KOPT-K1 (cell line): Measurements from ENCODE around the gene SMIM7.
"Not testable (repeated sequence)": the region's sequence is repeated elsewhere in the genome, so short reads cannot be mapped to it uniquely, and the experiment has no call there.

ENCODE experiments used
- H3K27ac ChIP-seq: fragments of 200-600 bp; sonication (generic); 2 replicates; pipeline ENCODE4 v1.5.1; 2016; ENCODE audit warnings: antibody characterized with exemption, mild to moderate bottlenecking, low read depth, low read length; ENCODE audit not compliant: poor library complexity, severe bottlenecking
- H3K36me3 ChIP-seq: fragments of 200-600 bp; sonication (generic); 2 replicates; pipeline ENCODE4 v1.5.1; 2017; ENCODE audit warnings: antibody characterized with exemption, mild to moderate bottlenecking, low read length, moderate library complexity; ENCODE audit not compliant: insufficient read depth
- H3K9me3 ChIP-seq: fragments of 200-600 bp; sonication (generic); 2 replicates; pipeline ENCODE4 v1.5.1; 2017; ENCODE audit warnings: antibody characterized with exemption, low read length, mild to moderate bottlenecking; ENCODE audit not compliant: insufficient read depth, poor library complexity, severe bottlenecking

SMIM7 gene

GRCh38 chr19:16668702-16669101, 8.8 kb upstream of the SMIM7 start:
- not testable (repeated sequence) for H3K9me3 ChIP-seq

DNA sequence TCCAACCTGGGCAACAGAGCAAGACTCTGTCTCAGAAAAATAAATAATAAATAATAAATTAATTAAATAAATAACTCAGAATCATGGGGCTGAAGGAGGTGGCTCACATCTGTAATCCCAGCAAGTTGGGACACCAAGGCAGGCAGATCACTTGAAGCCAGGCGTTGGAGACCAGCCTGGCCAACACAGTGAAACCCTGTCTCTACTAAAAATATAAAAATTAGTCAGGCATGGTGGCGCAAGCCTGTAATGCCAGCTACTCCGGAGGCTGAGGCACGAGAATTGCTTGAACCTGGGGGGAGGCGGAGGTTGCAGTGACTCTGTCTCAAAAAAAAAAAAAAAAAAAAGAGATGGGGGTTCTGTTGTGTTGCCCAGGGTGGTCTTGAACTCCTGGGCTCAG, 8.2 kb upstream of the SMIM7 start:
- Histone ChIP-seq H3K27ac (no peak overlapping the region), H3K36me3 (no peaks in the 10 kb centered on the region), H3K9me3 (no peaks in the 10 kb centered on the region)

More at GRCh38 chr19:16668702-16669101, 8.8 kb upstream of the SMIM7 start:
- H3K36me3 ChIP-seq, H3K27ac ChIP-seq: not testable (repeated sequence)

- Histone ChIP-seq H3K36me3 (peaks cover 29% of the 10 kb centered on the region), H3K27ac (no peak overlapping the region), H3K9me3 (no peaks in the 10 kb centered on the region)
Measured at GRCh38 chr19:16661480-16662034, 1.6 kb upstream of the SMIM7 start.

DNA sequence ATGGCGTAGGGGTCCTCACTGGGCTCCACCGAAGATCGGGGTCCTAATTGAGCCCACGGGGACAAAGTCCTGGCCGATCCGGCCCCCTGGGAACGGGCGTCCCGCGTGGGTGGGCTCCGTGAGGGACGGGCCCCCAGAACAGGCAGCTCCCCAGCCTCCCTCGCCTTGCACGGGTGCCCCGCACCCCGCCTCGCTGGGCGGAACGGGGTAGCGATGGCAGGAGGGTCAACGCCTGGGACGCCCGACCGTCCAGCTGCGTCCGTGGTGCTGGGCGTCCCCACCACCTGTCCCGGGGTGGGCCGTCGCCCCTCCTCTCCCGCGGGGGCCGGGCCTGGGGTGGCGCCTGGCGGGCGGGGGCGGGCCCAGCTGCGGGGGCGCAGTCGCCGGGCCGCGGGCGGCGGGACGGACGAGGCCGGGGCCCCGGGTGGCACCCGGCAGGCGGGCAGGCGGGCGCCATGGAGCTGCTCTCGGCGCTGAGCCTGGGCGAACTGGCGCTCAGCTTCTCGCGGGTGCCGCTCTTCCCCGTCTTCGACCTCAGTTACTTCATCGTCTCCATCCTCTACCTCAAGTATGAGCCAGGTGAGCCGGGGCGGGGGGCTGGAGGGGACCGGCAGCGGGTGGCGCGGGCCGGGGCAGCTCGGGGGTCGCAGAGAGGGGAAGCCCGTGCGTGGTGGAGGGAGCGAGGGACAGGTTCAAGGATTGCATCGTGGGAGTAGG, 977 bp upstream of the SMIM7 start, which contains the start of gene TMEM38A:
TSS of gene TMEM38A (plus strand) at position 377 of the 717 bp plus-strand sequence. CDS start at position 456, 79 bp downstream.
- H3K36me3 ChIP-seq: peaks cover 36% of the 10 kb centered on the region
- peak within 1 kb of the TSS; percentile 95 for H3K27ac ChIP-seq
- H3K9me3 ChIP-seq: no peaks in the 10 kb centered on the region

DNA sequence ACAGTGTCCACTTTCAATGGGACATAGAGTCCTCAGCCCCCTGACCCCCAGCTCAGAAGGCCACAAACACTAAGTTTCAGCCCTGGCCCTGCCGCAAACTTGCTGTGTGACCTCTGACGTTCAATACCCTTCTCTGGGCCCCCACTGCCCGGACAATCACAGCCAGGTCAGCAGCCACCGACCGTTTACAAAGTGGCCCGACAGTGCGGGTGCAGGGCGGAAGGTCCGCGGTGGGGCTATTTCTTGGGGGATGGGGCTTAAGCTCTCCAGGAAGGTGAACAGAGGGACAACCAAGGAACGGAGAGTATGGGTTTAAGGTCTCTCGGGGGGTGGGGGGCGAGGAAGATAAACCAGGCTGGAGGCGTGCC, 496 bp downstream of the SMIM7 start:
- Histone ChIP-seq H3K27ac (peak overlapping the region; percentile 95), H3K9me3 (no peaks in the 10 kb centered on the region), H3K36me3 (peaks cover 49% of the 10 kb centered on the region)

- Histone ChIP-seq H3K27ac (no peak overlapping the region), H3K9me3 (no peaks in the 10 kb centered on the region), H3K36me3 (peaks cover 70% of the 10 kb centered on the region)
Measured at GRCh38 chr19:16657384-16657783, 2.6 kb downstream of the SMIM7 start.

GRCh38 chr19:16655727-16656126, 4.2 kb downstream of the SMIM7 start:
- no peaks in the 10 kb centered on the region for H3K9me3 ChIP-seq

DNA sequence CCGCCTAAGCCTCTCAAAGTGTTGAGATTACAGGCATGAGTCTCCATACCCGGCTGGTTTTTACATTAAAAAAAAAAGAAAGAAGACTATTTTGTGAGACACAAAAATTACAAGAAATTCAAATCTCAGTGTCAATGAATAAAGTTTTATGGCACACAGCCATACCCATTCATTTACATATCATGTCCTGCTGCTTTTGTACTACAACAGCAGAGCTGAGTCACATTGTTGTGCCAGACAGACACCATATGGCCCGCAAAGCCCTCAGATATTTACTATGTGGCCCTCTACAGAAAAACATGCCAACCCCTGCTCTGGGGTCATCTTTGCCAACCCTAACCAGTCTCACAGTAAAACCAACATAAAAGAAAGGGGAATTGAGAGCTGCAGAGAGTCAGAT, 5.3 kb downstream of the SMIM7 start:
- no peak overlapping the region for H3K27ac ChIP-seq
- H3K9me3 ChIP-seq: no peaks in the 10 kb centered on the region
- peaks cover 97% of the 10 kb centered on the region for H3K36me3 ChIP-seq

More at GRCh38 chr19:16655727-16656126, 4.2 kb downstream of the SMIM7 start:
- Histone ChIP-seq H3K36me3 (peaks cover 86% of the 10 kb centered on the region), H3K27ac (no peak overlapping the region)

- Histone ChIP-seq H3K9me3 (no peaks in the 10 kb centered on the region), H3K27ac (no peak overlapping the region), H3K36me3 (peaks cover 99% of the 10 kb centered on the region)
Measured at GRCh38 chr19:16654140-16654539, 5.8 kb downstream of the SMIM7 start.

- Histone ChIP-seq H3K27ac (no peak overlapping the region), H3K9me3 (no peaks in the 10 kb centered on the region), H3K36me3 (peaks cover 99% of the 10 kb centered on the region)
Measured at GRCh38 chr19:16652854-16653253, 7.1 kb downstream of the SMIM7 start.

GRCh38 chr19:16651421-16652188, 8.3 kb downstream of the SMIM7 start:
- not testable (repeated sequence) for H3K9me3 ChIP-seq, H3K27ac ChIP-seq
- peaks cover 99% of the 10 kb centered on the region for H3K36me3 ChIP-seq

- H3K36me3 ChIP-seq: peaks cover 99% of the 10 kb centered on the region
- H3K9me3 ChIP-seq: no peaks in the 10 kb centered on the region
Measured at GRCh38 chr19:16650821-16651220, 9.1 kb downstream of the SMIM7 start.

DNA sequence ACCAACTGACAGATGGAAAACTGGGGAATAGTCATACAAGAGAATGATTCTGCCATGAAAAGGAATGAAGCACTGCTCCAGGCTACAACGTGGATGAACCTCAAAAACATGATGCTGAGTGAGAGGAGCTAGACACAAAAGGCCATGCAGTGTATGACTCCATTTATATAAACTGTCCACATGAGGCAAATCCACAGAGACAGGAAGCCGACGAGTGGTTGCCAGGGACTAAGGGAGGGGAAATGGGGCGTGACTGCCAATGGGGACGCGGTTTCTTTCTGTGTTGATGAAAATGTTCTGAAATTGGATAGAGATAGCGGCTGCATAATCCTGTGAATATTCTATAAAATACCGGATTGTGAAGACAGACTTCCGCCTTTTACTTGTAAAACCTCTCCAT, 10.2 kb downstream of the SMIM7 start:
- no peaks in the 10 kb centered on the region for H3K9me3 ChIP-seq
- H3K36me3 ChIP-seq: peaks cover 100% of the 10 kb centered on the region

More at GRCh38 chr19:16650821-16651220, 9.1 kb downstream of the SMIM7 start:
- no peak overlapping the region for H3K27ac ChIP-seq

GRCh38 chr19:16645140-16645539, 14.8 kb downstream of the SMIM7 start:
- Histone ChIP-seq H3K27ac (no peak overlapping the region), H3K9me3 (no peaks in the 10 kb centered on the region), H3K36me3 (peaks cover 100% of the 10 kb centered on the region)

More for the DNA sequence above, 10.2 kb downstream of the SMIM7 start:
- H3K27ac ChIP-seq: no peak overlapping the region

- peaks cover 100% of the 10 kb centered on the region for H3K36me3 ChIP-seq
- no peak overlapping the region for H3K27ac ChIP-seq
- H3K9me3 ChIP-seq: no peaks in the 10 kb centered on the region
Measured at GRCh38 chr19:16641695-16642094, 18.2 kb downstream of the SMIM7 start.
